NCI-H748 (cell line): ENCODE measurements around the gene OR2J2.
"Not testable (repeated sequence)": the region's sequence is repeated elsewhere in the genome, so short reads cannot be mapped to it uniquely, and the experiment has no call there.

Experiments used
- DNase-seq: peaks from one replicate; lab custom pipeline; 2025; ENCODE audit not compliant: unreplicated experiment; lab: John Stamatoyannopoulos, UW

OR2J2 gene

DNA sequence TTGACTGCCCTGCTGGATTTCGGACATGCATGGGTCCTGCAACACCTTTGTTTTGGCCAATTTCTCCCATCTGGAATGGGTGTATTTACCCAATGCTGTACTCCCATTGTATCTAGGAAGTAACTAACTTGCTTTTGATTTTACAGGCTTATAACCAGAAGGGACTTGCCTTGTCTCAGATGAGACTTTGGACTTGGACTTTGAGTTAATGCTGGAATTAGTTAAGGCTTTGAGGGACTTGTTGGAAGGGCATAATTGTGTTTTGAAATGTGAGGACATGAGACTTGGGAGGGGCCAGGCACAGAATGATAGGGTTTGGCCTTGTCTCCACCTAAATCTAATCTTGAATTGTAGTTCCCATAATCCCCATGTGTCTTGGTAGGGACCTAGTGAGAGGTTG, 47.3 kb downstream of the OR2J2 start:
- not testable (repeated sequence) for DNase-seq
